Suprapubic skin (tissue), 4 donors: ENCODE results near the gene CSKMT.

ENCODE experiments used
- CTCF ChIP-seq, 2 donors: fragments of 200-600 bp in 1 of 2; fragments of 450-650 bp in 1 of 2; sonication (generic) in 1 of 2; IDR thresholded peaks; one replicate each; pipeline ENCODE4 v1.5.1; 2016 to 2019; ENCODE audit warnings: antibody characterized with exemption in 2 of 2, mild to moderate bottlenecking in 1 of 2, moderate library complexity in 1 of 2
- EP300 ChIP-seq: sonication (generic); formaldehyde crosslinking; IDR thresholded peaks from one replicate; pipeline ENCODE4 v1.6.1; 2017; ENCODE audit warnings: antibody characterized with exemption
- POLR2A ChIP-seq, 2 donors: fragments of 450-650 bp; IDR thresholded peaks; one replicate each; pipeline ENCODE4 v1.6.1; 2017; ENCODE audit warnings: antibody characterized with exemption in 2 of 2, mild to moderate bottlenecking in 2 of 2, moderate library complexity in 2 of 2
- POLR2AphosphoS5 ChIP-seq, 3 donors: sonication (generic); formaldehyde crosslinking; IDR thresholded peaks; one replicate each; pipeline ENCODE4 v1.6.1; 2017; ENCODE audit warnings: antibody characterized with exemption in 3 of 3

DNA sequence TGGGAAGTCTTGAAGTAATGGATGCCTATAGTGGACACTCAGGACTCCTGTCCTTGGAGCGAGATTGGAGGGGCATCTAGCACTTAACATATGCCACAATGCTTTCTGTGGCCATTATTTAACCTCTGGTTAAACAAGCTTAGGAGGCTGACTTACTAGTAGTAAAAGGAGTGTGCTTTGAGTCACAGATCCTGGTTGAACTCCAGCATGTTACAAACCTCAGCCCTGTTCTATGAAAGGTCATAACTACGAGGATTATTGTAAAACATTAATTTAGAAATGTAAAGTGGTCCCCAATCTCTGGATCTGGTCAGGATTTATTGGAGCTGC lies 8.0 kb downstream of the CSKMT start:
- TF ChIP-seq POLR2A (IDR thresholded peaks at IDR 0.05) (no peak), CTCF (IDR thresholded peaks at IDR 0.05) (no peak), EP300 (no peak), POLR2AphosphoS5 (IDR thresholded peaks at IDR 0.05) (no peak)
